Fibroblast of lung (primary cell): Measurements from ENCODE around the gene ARID3A. TPM values are rescaled to one million over a fixed set of nuclear protein-coding genes. Genes with fewer than 3 reads are reported as not detected.

Source experiments
- DNase-seq, 2 donors: peaks; one replicate each; pipeline versions ENCODE4 v3.0.0 to v3.0.0-alpha.2; 2010; ENCODE audit warnings: low read depth in 2 of 2
- H2AFZ ChIP-seq: 2 replicates; pipeline ENCODE4 v1.5.1; 2012; ENCODE audit warnings: low read length, control low read depth, inconsistent platforms
- H3K27ac ChIP-seq: 2 replicates; pipeline ENCODE4 v1.5.1; 2011; ENCODE audit warnings: low read length, control low read depth; ENCODE audit not compliant: insufficient read depth
- H3K27me3 ChIP-seq: 2 replicates; pipeline ENCODE4 v1.5.1; 2011; ENCODE audit warnings: mild to moderate bottlenecking, low read length; ENCODE audit not compliant: control insufficient read depth, insufficient read depth
- H3K36me3 ChIP-seq: 2 replicates; pipeline ENCODE4 v1.5.1; 2011; ENCODE audit warnings: low read length; ENCODE audit not compliant: control insufficient read depth, insufficient read depth
- H3K4me1 ChIP-seq: 2 replicates; pipeline ENCODE4 v1.5.1; 2011; ENCODE audit warnings: low read length; ENCODE audit not compliant: control insufficient read depth, insufficient read depth; ENCODE audit errors: extremely low read depth
- H3K4me2 ChIP-seq: 2 replicates; pipeline ENCODE4 v1.5.1; 2011; ENCODE audit warnings: low read length, control low read depth; ENCODE audit not compliant: insufficient read depth; ENCODE audit errors: extremely low read depth
- H3K4me3 ChIP-seq, 4 experiments: fragments of 200-600 bp in 1 of 4; sonication (generic) in 1 of 4; replicated peaks in 1 of 4; 2 replicates each; pipeline ENCODE4 v1.5.1; 2011 to 2016; ENCODE audit warnings: low read length in 4 of 4, low read depth in 3 of 4, mild to moderate bottlenecking in 3 of 4, control low read depth in 2 of 4, inconsistent platforms in 1 of 4, mixed read lengths in 1 of 4; ENCODE audit not compliant: insufficient read depth in 1 of 4; ENCODE audit errors: control extremely low read depth in 1 of 4
- H3K79me2 ChIP-seq: 2 replicates; pipeline ENCODE4 v1.5.1; 2012; ENCODE audit warnings: mild to moderate bottlenecking, low read length, inconsistent platforms; ENCODE audit not compliant: control insufficient read depth, insufficient read depth
- H3K9ac ChIP-seq: 2 replicates; pipeline ENCODE4 v1.5.1; 2011; ENCODE audit warnings: mild to moderate bottlenecking, low read length, control low read depth; ENCODE audit not compliant: insufficient read depth
- H3K9me3 ChIP-seq: 2 replicates; pipeline ENCODE4 v1.5.1; 2012; ENCODE audit warnings: low read depth, low read length; ENCODE audit not compliant: control insufficient read depth, insufficient read depth
- H4K20me1 ChIP-seq: 2 replicates; pipeline ENCODE4 v1.5.1; 2011; ENCODE audit warnings: low read length; ENCODE audit not compliant: control insufficient read depth, insufficient read depth; ENCODE audit errors: extremely low read depth
- CTCF ChIP-seq, 2 donors: IDR thresholded peaks in 1 of 2; conservative IDR thresholded peaks in 1 of 2; 1 replicate in 1 of 2; 2 replicates in 1 of 2; pipeline ENCODE4 v1.5.1; 2011 to 2012; ENCODE audit warnings: low read length in 2 of 2, control low read depth in 1 of 2, inconsistent platforms in 1 of 2, low read depth in 1 of 2, mild to moderate bottlenecking in 1 of 2
- EZH2 ChIP-seq: IDR thresholded peaks from 2 replicates; pipeline ENCODE4 v1.5.1; 2012; ENCODE audit warnings: low read length, control low read depth, mild to moderate bottlenecking; ENCODE audit errors: missing control alignments
- polyA plus RNA-seq, 2 donors: library from polyadenylated mRNA; depleted of rRNA in 1 of 2; stranded (reverse) in 1 of 2; unstranded in 1 of 2; fragments of >200 nt; gene quantifications; 2 replicates each; pipeline ENCODE4 v1.2.1, GENCODE V29; 2011 to 2012; ENCODE audit warnings: missing spikeins in 1 of 2
- total RNA-seq: library from RNA; depleted of rRNA; stranded (reverse); fragments of >200 nt; gene quantifications from 2 replicates; pipeline ENCODE4 v1.2.1, GENCODE V29; 2014

ARID3A gene
- total and polyA plus RNA-seq, 2 donors (not counting 1 experiment from before 2014, with no cell fraction given) = 6.4 to 14.9 TPM

GRCh38 chr19:986083-986482, 60.2 kb downstream of the ARID3A start:
- TF ChIP-seq EZH2 (no peak), CTCF (conservative IDR thresholded peaks at IDR 0.05 in 1 of 2, IDR thresholded peaks at IDR 0.05 in 1 of 2; ENCODE audit: low read depth in 1 of 2, low read length in 2 of 2) (no peak)
- no peak overlapping the region for H3K4me3 ChIP-seq
- DNase-seq = no peak
- peaks cover 7% of the 10 kb centered on the region for H3K4me1 ChIP-seq
- no peaks in the 10 kb centered on the region for H3K27me3 ChIP-seq
- H3K9ac ChIP-seq = no peak overlapping the region
- H3K36me3 ChIP-seq = peaks cover 12% of the 10 kb centered on the region
- H3K9me3 ChIP-seq = no peaks in the 10 kb centered on the region
- H3K79me2 ChIP-seq = peaks cover 10% of the 10 kb centered on the region
- no peaks in the 10 kb centered on the region for H4K20me1 ChIP-seq
- no peak overlapping the region for H3K27ac ChIP-seq
- no peak overlapping the region for H3K4me2 ChIP-seq
- no peak overlapping the region for H2AFZ ChIP-seq

GRCh38 chr19:988081-988480, 62.2 kb downstream of the ARID3A start:
- H3K9ac ChIP-seq = no peak overlapping the region
- no peak for TF ChIP-seq CTCF (conservative IDR thresholded peaks at IDR 0.05 in 1 of 2, IDR thresholded peaks at IDR 0.05 in 1 of 2; ENCODE audit: low read depth in 1 of 2, low read length in 2 of 2)
- no peak for TF ChIP-seq EZH2
- H3K79me2 ChIP-seq = peaks cover 10% of the 10 kb centered on the region
- peaks cover 7% of the 10 kb centered on the region for H3K4me1 ChIP-seq
- no peak overlapping the region for H3K4me3 ChIP-seq
- DNase-seq = peak in 1 of 2 donors; percentile 30
- no peak overlapping the region for H3K27ac ChIP-seq
- no peak overlapping the region for H3K4me2 ChIP-seq
- no peaks in the 10 kb centered on the region for H3K27me3 ChIP-seq
- H4K20me1 ChIP-seq = no peaks in the 10 kb centered on the region
- H2AFZ ChIP-seq = no peak overlapping the region
- H3K9me3 ChIP-seq = no peaks in the 10 kb centered on the region
- H3K36me3 ChIP-seq = peaks cover 13% of the 10 kb centered on the region

GRCh38 chr19:988510-988909, 62.7 kb downstream of the ARID3A start:
- no peak overlapping the region for H3K9ac ChIP-seq
- peaks cover 10% of the 10 kb centered on the region for H3K79me2 ChIP-seq
- no peaks in the 10 kb centered on the region for H3K9me3 ChIP-seq
- no peaks in the 10 kb centered on the region for H4K20me1 ChIP-seq
- H3K4me2 ChIP-seq = no peak overlapping the region
- H3K4me1 ChIP-seq = peaks cover 7% of the 10 kb centered on the region
- H3K4me3 ChIP-seq = no peak overlapping the region
- H3K27ac ChIP-seq = no peak overlapping the region
- no peak overlapping the region for H2AFZ ChIP-seq
- no peak for DNase-seq
- TF ChIP-seq EZH2 = no peak
- TF ChIP-seq CTCF (conservative IDR thresholded peaks at IDR 0.05 in 1 of 2, IDR thresholded peaks at IDR 0.05 in 1 of 2; ENCODE audit: low read depth in 1 of 2, low read length in 2 of 2) = no peak
- H3K36me3 ChIP-seq = peaks cover 16% of the 10 kb centered on the region
- H3K27me3 ChIP-seq = no peaks in the 10 kb centered on the region
